Erythroblast (primary cell): Measurements from ENCODE around the gene PIF1.

ENCODE experiments used
- GATA1 ChIP-seq: IDR thresholded peaks from 2 replicates; pipeline ENCODE4 v1.6.1; 2011; ENCODE audit warnings: low read depth, mild to moderate bottlenecking, control low read depth, low read length, moderate library complexity
- POLR2A ChIP-seq: IDR thresholded peaks from 2 replicates; pipeline ENCODE4 v1.6.1; 2011; ENCODE audit warnings: mild to moderate bottlenecking, low read length

DNA sequence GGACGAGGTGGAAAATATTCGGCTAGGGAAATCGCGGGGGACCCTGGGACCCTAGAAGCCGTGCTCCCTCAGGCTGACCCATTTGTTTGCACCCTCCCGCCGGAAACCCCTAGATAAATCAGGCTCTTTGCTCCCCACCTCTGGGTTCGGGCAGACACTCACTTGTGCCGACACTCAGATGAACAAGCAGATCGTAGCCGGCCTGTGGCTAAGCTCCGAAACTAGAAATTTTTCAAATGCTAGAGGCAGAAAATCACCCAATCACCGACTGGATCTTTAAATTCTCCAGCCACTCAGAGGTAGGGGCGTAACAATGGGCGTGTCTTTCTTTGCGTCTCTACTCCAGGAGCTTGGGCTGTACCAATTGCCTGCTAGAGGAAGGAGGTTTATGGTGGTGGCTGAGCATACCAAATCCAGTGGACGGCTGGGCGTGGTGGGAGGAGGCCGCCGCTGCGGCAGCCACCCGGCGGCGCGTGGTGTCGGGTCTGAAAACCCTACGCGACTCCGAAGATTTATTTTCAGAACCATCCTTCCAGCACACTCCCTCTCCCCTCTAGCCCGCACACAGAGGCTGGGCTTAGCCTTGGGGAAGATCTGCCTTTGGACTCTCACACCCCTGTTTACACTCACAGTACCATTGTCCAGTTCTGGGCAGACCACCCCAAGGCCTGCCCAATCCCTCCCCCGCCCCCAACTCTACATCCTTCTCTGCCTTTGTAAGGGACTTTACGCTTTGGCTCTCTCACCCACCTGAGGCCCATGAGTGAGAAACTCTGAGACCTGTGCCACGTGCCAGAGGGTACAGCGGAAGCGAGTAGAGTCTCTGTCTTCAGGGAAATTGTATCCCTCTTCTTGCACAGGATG, at the start of gene PIF1:
- TF ChIP-seq POLR2A (peak; percentile 91), GATA1 (no peak)
